ENCODE measurements around the gene CD63. TPM values are rescaled to one million over a fixed set of nuclear protein-coding genes. Genes with fewer than 3 reads are reported as not detected.

CD63 gene
- total RNA-seq, 1 experiment from 2014 or later, result 552 TPM

- ChIA-PET POLR2A (no interaction called here), CTCF (no interaction called here)
- Mint-ChIP-seq H3K4me1 (ENCODE audit: insufficient read depth, unreplicated experiment) (no peaks in the 10 kb centered on the region), H3K9me3 (ENCODE audit: unreplicated experiment) (no peaks in the 10 kb centered on the region), H3K27ac (ENCODE audit: low read depth, unreplicated experiment) (no peak overlapping the region), H3K27me3 (ENCODE audit: insufficient read depth, unreplicated experiment) (peaks cover 38% of the 10 kb centered on the region), H3K36me3 (ENCODE audit: insufficient read depth, unreplicated experiment) (no peaks in the 10 kb centered on the region), H3K4me3 (ENCODE audit: unreplicated experiment) (no peak overlapping the region)
- DNase-seq (ENCODE audit: unreplicated experiment), result no peak
- TF ChIP-seq CTCF (IDR thresholded peaks at IDR 0.05; ENCODE audit: unreplicated experiment), result no peak
- intact Hi-C loops (cut with micrococcal nuclease), result no loop called here
- BruUV-seq (replicated peaks), result no TSS peak
Observed at GRCh38 chr12:55693323-55694187, 35.3 kb downstream of the CD63 start.

GRCh38 chr12:55692631-55693322 lies 36.0 kb downstream of the CD63 start:
- TF ChIP-seq CTCF (IDR thresholded peaks at IDR 0.05; ENCODE audit: unreplicated experiment), result no peak
- Mint-ChIP-seq H3K4me1 (ENCODE audit: insufficient read depth, unreplicated experiment) (no peaks in the 10 kb centered on the region), H3K27me3 (ENCODE audit: insufficient read depth, unreplicated experiment) (peaks cover 39% of the 10 kb centered on the region), H3K9me3 (ENCODE audit: unreplicated experiment) (no peaks in the 10 kb centered on the region), H3K27ac (ENCODE audit: low read depth, unreplicated experiment) (no peak overlapping the region), H3K36me3 (ENCODE audit: insufficient read depth, unreplicated experiment) (no peaks in the 10 kb centered on the region), H3K4me3 (ENCODE audit: unreplicated experiment) (no peak overlapping the region)
- no peak for DNase-seq (ENCODE audit: unreplicated experiment)
- no TSS peak for BruUV-seq (replicated peaks)
- POLR2A ChIA-PET, result no interaction called here
- CTCF ChIA-PET, result no interaction called here
- intact Hi-C loops (cut with micrococcal nuclease), result no loop called here

- intact Hi-C loops (cut with micrococcal nuclease), result no loop called here
- no peak overlapping the region for H3K4me3 Mint-ChIP-seq (ENCODE audit: unreplicated experiment)
- no peaks in the 10 kb centered on the region for H3K9me3 Mint-ChIP-seq (ENCODE audit: unreplicated experiment)
- no peak overlapping the region for H3K27ac Mint-ChIP-seq (ENCODE audit: low read depth, unreplicated experiment)
- no peak for TF ChIP-seq CTCF (IDR thresholded peaks at IDR 0.05; ENCODE audit: unreplicated experiment)
- ChIA-PET CTCF (interaction anchor here (0.6 kb wide), 1 partner anchor 21 kb away, joined by 3 read pairs; no protein-coding TSS in a partner anchor), POLR2A (interaction anchor here (0.8 kb wide), 1 partner anchor 16 kb away, joined by 3 read pairs; no protein-coding TSS in a partner anchor)
- H3K27me3 Mint-ChIP-seq (ENCODE audit: insufficient read depth, unreplicated experiment), result peaks cover 29% of the 10 kb centered on the region
- no TSS peak for BruUV-seq (replicated peaks)
- H3K4me1 Mint-ChIP-seq (ENCODE audit: insufficient read depth, unreplicated experiment), result no peaks in the 10 kb centered on the region
- H3K36me3 Mint-ChIP-seq (ENCODE audit: insufficient read depth, unreplicated experiment), result no peaks in the 10 kb centered on the region
- DNase-seq (ENCODE audit: unreplicated experiment), result no peak
Observed at GRCh38 chr12:55688716-55689655, 39.8 kb downstream of the CD63 start.

Measured in MCF 10A (cell line).